ENCODE results near the gene LCE2B.

LCE2B gene

DNA sequence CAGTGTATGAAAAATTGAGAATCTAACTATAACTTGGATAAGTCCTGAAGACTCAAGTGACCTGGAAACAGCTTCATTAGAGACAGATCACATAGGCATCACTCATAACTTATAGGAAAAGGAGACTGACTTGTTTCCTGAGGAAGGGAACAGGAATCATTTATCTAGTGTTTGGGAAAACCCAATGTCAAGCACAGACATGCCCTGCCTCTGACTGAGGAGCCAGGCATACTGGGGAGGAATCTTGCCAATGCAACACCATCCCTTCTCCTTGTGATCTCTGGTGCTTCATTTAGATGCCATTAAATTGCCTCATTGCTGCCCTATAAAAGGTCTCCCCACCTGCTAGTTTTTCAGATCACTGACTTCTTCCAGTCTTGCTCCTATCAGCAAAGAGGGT, 32.3 kb downstream of the LCE2B start:
- no peaks in the 10 kb centered on the region for H3K9me3 ChIP-seq
- H3K36me3 ChIP-seq: no peaks in the 10 kb centered on the region
- H3K27me3 ChIP-seq: no peaks in the 10 kb centered on the region
- TF ChIP-seq CTCF (IDR thresholded peaks at IDR 0.05; ENCODE audit: low read depth, low read length): no peak
- DNase-seq: no peak
- no peaks in the 10 kb centered on the region for H3K4me1 ChIP-seq
- no peak overlapping the region for H3K4me3 ChIP-seq (ENCODE audit: low read depth, low read length)

DNA sequence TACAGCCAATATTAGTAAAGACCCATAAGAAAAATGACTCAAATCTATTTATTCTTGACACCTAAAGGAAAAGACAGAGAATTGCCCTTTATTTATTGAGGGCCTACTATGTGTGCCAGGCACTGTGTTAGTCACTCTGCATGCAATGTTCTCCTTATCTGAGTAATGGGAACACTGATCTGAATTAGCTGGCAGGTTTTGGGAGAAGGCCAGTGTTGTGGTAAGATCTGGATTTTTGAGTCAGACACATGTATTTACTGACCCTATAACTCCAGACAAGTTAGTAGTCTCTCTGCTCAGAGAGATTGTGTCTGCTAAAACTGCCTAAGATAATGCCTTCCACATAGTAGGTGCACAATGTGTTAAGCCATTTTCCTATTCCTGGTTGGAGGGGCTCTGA, 39.3 kb downstream of the LCE2B start:
- Histone ChIP-seq H3K4me1 (no peaks in the 10 kb centered on the region), H3K36me3 (no peaks in the 10 kb centered on the region), H3K4me3 (ENCODE audit: low read depth, low read length) (no peak overlapping the region), H3K27me3 (no peaks in the 10 kb centered on the region), H3K9me3 (no peaks in the 10 kb centered on the region)
- no peak for DNase-seq
- TF ChIP-seq CTCF (IDR thresholded peaks at IDR 0.05; ENCODE audit: low read depth, low read length): no peak

DNA sequence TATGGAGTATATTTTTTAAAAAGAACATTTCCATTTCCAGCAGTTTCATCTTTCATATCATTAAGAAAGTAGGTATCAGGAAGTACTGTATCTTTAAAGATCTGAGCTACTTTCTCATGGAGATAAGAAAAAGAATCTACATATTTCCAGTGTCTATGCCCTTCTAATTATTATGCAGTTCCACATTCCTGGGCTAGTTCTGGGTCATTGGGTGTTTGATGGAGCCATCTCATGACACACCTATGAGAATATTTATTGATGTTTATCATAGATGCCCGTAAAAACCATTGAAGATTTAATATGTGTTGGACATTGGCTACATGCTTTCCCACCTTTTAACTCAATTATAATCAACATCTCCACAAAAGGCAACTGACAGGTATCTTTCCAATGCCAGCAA, 43.1 kb downstream of the LCE2B start:
- Histone ChIP-seq H3K4me3 (ENCODE audit: low read depth, low read length) (no peak overlapping the region), H3K36me3 (no peaks in the 10 kb centered on the region), H3K27me3 (no peaks in the 10 kb centered on the region), H3K9me3 (no peaks in the 10 kb centered on the region), H3K4me1 (no peaks in the 10 kb centered on the region)
- no peak for TF ChIP-seq CTCF (IDR thresholded peaks at IDR 0.05; ENCODE audit: low read depth, low read length)
- no peak for DNase-seq

GRCh38 chr1:152735648-152736047, 49.7 kb downstream of the LCE2B start:
- DNase-seq: no peak
- peak; percentile 22; the same call in 1 of the 2 replicates for TF ChIP-seq CTCF (IDR thresholded peaks at IDR 0.05; ENCODE audit: low read depth, low read length)
- Histone ChIP-seq H3K36me3 (no peaks in the 10 kb centered on the region), H3K4me1 (no peaks in the 10 kb centered on the region), H3K9me3 (no peaks in the 10 kb centered on the region), H3K4me3 (ENCODE audit: low read depth, low read length) (no peak overlapping the region), H3K27me3 (no peaks in the 10 kb centered on the region)

Measured in BE2C (cell line).